Omental fat pad (tissue), 4 donors: ENCODE data around the gene EPM2A. TPM values are rescaled to one million over a fixed set of nuclear protein-coding genes. Genes with fewer than 3 reads are reported as not detected.
A peak's percentile ranks its signal among the peaks of the same experiment; 100 is the strongest.
"Not testable (repeated sequence)": the region's sequence is repeated elsewhere in the genome, so short reads cannot be mapped to it uniquely, and the experiment has no call there.

Experiments
- ATAC-seq: fragments of 150-250 bp; one replicate; pipeline ENCODE4 v1.9.1; 2016; ENCODE audit warnings: mild to moderate bottlenecking, moderate library complexity; ENCODE audit not compliant: low FRiP score
- DNase-seq: peaks from one replicate; pipeline ENCODE4 v3.0.0-alpha.2; 2019; ENCODE audit warnings: low spot score
- CTCF ChIP-seq, 3 donors: fragments of 450-650 bp; IDR thresholded peaks; one replicate each; pipeline ENCODE4 v1.5.1; 2016 to 2017; ENCODE audit warnings: antibody characterized with exemption in 3 of 3, mild to moderate bottlenecking in 3 of 3, moderate library complexity in 2 of 3
- total RNA-seq, 4 donors: library from RNA; depleted of rRNA; stranded (reverse); fragments of >200 nt; gene quantifications; one replicate each; pipeline ENCODE4 v1.1.0, GENCODE V29; 2016

The EPM2A gene
- total RNA-seq, 4 donors from 2014 or later: 11.2 to 15.3 (median 14.1) TPM

- DNase-seq (no peak), ATAC-seq (no peak)
- TF ChIP-seq CTCF (IDR thresholded peaks at IDR 0.05): no peak
Measured at GRCh38 chr6:145743332-145743731, 8.0 kb upstream of the EPM2A start.

- DNase-seq: not testable (repeated sequence)
Measured at GRCh38 chr6:145742472-145742871, 7.2 kb upstream of the EPM2A start.

GRCh38 chr6:145739685-145740084 lies 4.4 kb upstream of the EPM2A start:
- ATAC-seq, DNase-seq: not testable (repeated sequence)

More at GRCh38 chr6:145742472-145742871, 7.2 kb upstream of the EPM2A start:
- not testable (repeated sequence) for ATAC-seq

GRCh38 chr6:145738265-145738664 lies 2.9 kb upstream of the EPM2A start:
- no peak for DNase-seq
- TF ChIP-seq CTCF (IDR thresholded peaks at IDR 0.05): no peak

GRCh38 chr6:145736661-145737144 lies 1.4 kb upstream of the EPM2A start:
- ATAC-seq (no peak), DNase-seq (no peak)
- TF ChIP-seq CTCF (IDR thresholded peaks at IDR 0.05): no peak

More at GRCh38 chr6:145738265-145738664, 2.9 kb upstream of the EPM2A start:
- no peak for ATAC-seq

GRCh38 chr6:145734486-145735355 lies 599 bp downstream of the EPM2A start:
- DNase-seq (peak; percentile 58), ATAC-seq (peak; percentile 98)
- TF ChIP-seq CTCF (IDR thresholded peaks at IDR 0.05): no peak

- no peak for DNase-seq
- no peak for ATAC-seq
- no peak for TF ChIP-seq CTCF (IDR thresholded peaks at IDR 0.05)
Measured at GRCh38 chr6:145733810-145734209, 1.5 kb downstream of the EPM2A start.

GRCh38 chr6:145733207-145733606 lies 2.1 kb downstream of the EPM2A start:
- ATAC-seq: no peak
- TF ChIP-seq CTCF (IDR thresholded peaks at IDR 0.05): no peak
- DNase-seq: no peak
